Effector memory CD8-positive, alpha-beta T cell (primary cell): ENCODE measurements around the gene IGIP.
"Not testable (repeated sequence)": the region's sequence is repeated elsewhere in the genome, so short reads cannot be mapped to it uniquely, and the experiment has no call there.

Experiments
- ATAC-seq: fragments of 150-1000 bp; cut with Tn5 transposase; replicated peaks from 2 replicates; pipeline ENCODE4 v1.10.0; 2021; ENCODE audit warnings: mild to moderate bottlenecking, moderate library complexity
- DNase-seq, 3 experiments: peaks; one replicate each; pipeline ENCODE4 v3.0.0; 2021
- H3K27ac Mint-ChIP-seq, 2 donors: one replicate each; pipeline ENCODE4 v1.8.0; 2022; ENCODE audit warnings: mild to moderate bottlenecking in 2 of 2, mixed read lengths in 2 of 2, moderate library complexity in 2 of 2
- H3K27me3 Mint-ChIP-seq, 2 donors: one replicate each; pipeline ENCODE4 v1.8.0; 2022; ENCODE audit warnings: mixed read lengths in 2 of 2
- H3K36me3 Mint-ChIP-seq: one replicate; pipeline ENCODE4 v1.8.0; 2022; ENCODE audit warnings: mild to moderate bottlenecking, moderate library complexity, mixed read lengths; ENCODE audit not compliant: insufficient read depth
- H3K4me1 Mint-ChIP-seq, 2 donors: one replicate each; pipeline ENCODE4 v1.8.0; 2022; ENCODE audit warnings: low read depth in 2 of 2, mixed read lengths in 2 of 2
- H3K4me3 Mint-ChIP-seq, 2 donors: one replicate each; pipeline ENCODE4 v1.8.0; 2022; ENCODE audit warnings: mild to moderate bottlenecking in 2 of 2, mixed read lengths in 2 of 2, moderate library complexity in 2 of 2
- H3K9me3 Mint-ChIP-seq, 2 donors: one replicate each; pipeline ENCODE4 v1.8.0; 2022; ENCODE audit warnings: mixed read lengths in 2 of 2

The IGIP gene

DNA sequence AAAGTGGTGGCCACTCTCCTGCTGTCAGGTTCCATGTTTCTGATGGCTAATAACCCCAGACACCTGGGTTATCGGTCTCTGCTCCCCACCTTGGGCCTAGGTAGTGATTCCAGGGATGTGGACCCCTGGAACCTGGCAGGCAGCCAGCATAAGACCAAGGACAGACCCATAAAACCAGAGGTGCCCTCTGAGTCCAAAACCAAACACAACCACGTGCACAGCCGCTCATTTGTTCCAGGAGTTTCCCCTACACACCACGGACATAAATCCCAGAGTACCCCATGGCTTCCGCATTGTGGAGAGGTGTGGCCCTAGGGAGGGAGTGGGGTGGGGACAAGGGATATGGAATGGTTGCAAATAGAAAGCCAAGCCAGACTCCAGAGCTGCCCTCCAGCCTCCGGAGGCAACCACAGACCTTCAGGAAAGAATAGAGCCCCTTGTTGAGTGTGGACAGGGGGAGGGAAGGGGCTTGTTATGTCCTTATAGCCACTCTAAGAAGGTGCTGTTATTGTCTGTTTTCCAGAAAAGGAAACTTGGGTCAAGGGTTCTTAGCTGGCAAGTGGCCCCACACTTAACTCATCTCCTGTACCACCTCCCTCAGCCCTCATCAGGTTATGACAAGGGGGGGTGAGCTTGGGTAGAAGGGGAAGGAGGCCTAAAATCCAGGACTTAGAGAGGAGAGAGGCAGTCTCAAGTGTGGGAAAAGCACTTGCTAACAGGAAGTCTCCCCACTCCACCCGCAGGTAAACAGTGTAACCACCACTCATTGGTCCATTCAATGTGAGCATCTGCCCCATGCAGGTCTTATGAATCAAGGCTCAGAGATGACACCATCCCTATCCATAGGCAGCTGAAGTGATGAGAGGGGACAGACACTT is 25.6 kb downstream of the IGIP start:
- Mint-ChIP-seq H3K36me3 (no peaks in the 10 kb centered on the region), H3K4me3 (no peak overlapping the region), H3K27me3 (peaks cover 0 to 19% of the 10 kb centered on the region in 2 donors), H3K9me3 (no peaks in the 10 kb centered on the region), H3K4me1 (peaks cover 0 to 11% of the 10 kb centered on the region in 2 donors), H3K27ac (no peak overlapping the region)
- no peak for DNase-seq
- no peak for ATAC-seq

DNA sequence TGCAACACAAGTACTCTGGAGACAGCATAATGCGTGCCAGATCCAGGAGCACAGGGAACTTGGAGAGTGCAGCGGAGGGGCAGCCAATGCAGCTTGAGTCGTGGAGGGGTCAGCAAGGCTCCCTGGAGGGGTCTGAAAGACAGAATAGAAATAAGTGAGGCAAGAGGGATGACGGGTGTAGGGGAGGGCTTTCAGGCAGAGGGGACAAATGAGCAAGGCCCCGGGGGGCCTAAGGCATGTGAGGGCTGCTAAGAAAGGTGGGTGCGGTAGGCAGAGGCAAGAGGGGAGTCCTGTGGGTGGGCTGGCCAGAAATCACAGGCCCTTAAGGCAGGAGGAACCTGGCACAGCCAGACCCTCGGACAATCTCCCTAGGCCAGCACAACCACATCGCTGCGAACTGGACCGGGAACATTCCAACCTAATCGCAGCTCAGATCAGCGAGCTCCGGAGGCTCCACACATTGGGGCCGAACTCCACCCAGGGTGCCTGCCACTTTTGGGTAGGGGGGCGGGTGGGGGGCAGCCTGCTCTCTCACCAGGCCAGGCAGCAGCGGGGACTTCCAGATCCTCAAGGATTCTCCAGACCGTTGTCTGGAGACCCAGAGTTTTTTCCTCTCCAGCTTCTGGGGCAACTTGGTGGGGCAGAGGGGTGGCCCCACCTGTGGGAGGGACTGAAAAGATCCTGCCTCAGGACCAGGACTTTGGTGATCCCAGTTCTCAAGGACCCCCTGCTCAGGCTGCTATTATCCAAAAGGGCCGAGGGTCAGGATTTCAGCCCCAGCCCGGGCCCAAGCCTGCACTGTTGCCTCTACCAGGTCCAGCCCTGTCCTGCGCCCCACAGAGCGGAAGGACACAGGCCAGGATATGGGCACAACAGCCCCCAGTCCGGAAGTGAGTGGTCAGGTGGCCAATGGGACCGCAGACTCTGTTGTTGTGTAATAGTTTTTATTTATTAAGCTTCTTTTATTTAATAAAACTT is 26.6 kb downstream of the IGIP start:
- Mint-ChIP-seq H3K9me3 (no peaks in the 10 kb centered on the region), H3K27me3 (peaks cover 0 to 10% of the 10 kb centered on the region in 2 donors), H3K4me1 (peaks cover 4 to 13% of the 10 kb centered on the region in 2 donors), H3K36me3 (no peaks in the 10 kb centered on the region), H3K27ac (no peak overlapping the region), H3K4me3 (no peak overlapping the region)
- ATAC-seq (no peak), DNase-seq (no peak)

DNA sequence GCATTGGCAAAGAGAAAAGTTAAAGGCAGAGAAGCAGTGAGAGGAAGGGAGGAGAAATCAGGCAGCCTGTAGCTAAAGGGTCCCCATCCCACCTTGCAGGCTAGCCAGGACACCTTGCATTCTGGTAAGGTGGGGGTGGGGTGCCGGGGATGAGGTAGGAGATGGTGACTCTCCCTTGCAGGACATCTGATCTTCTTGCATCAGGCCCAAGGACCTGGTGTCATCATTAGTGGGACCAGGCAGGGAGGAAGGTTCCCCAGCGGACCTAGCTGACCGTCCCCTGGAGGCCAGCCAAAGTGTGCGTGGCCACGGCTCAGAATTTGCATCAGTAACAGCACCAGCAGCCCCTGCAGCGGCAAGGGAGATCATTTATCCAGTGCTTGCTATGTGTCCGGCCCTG is 27.5 kb downstream of the IGIP start:
- Mint-ChIP-seq H3K27ac (no peak overlapping the region), H3K4me1 (peaks cover 6 to 8% of the 10 kb centered on the region in 2 donors), H3K4me3 (no peak overlapping the region), H3K36me3 (no peaks in the 10 kb centered on the region), H3K27me3 (peaks cover 0 to under 1% of the 10 kb centered on the region in 2 donors), H3K9me3 (no peaks in the 10 kb centered on the region)
- DNase-seq (no peak), ATAC-seq (no peak)

DNA sequence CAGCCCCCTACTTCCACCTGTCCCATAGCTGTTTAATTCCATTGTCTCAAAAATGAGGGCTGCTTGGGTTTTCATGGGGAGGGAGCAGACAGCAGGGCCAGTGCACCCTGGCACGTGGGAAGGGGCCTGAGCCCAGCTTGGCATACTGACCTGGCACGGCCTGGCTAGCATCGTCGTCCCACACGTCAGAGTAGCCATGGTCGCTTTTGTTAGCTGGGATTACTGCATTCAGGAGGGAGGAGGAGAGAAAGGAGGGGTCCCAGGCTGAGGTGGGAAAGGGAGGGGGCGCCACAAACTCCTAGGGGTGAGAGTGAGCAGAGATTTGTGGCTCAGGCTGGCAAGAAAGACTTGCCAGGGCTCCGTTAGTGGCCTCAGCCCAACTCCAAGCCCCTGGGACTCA is 28.2 kb downstream of the IGIP start:
- peaks cover 6 to 8% of the 10 kb centered on the region in 2 donors for H3K4me1 Mint-ChIP-seq
- H3K27me3 Mint-ChIP-seq = no peaks in the 10 kb centered on the region
- DNase-seq (no peak), ATAC-seq (no peak)
- no peaks in the 10 kb centered on the region for H3K9me3 Mint-ChIP-seq
- no peak overlapping the region for H3K4me3 Mint-ChIP-seq
- no peaks in the 10 kb centered on the region for H3K36me3 Mint-ChIP-seq
- no peak overlapping the region for H3K27ac Mint-ChIP-seq

DNA sequence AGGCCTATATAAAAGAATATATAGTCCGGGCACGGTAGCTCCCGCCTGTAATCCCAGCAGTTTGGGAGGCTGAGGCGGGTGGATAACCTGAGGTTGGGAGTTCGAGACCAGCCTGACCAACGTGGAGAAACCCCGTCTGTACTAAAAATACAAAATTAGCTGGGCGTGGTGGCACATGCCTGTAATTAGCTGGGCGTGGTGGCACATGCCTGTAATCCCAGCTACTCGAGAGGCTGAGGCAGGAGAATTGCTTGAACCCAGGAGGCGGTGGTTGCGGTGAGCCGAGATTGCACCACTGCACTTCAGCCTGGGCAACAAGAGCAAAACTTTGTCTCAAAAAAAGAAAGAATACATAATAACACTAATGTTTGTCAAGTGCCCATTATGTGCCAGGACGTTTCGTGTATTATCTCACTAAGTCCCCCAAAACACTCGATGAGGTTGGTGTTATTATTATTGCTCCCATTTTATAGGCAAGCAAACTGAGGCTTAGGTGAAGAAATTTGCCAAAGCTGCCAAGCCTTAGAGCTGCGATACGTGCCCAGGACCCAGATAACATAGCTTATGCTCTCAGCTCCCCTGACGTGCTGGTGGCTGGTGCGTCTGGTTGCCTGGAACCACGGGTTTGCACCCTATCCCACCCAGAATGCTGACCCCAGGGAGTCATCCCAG is 29.1 kb downstream of the IGIP start:
- H3K27me3 Mint-ChIP-seq, H3K4me3 Mint-ChIP-seq, DNase-seq, H3K9me3 Mint-ChIP-seq, H3K27ac Mint-ChIP-seq, H3K4me1 Mint-ChIP-seq, ATAC-seq, H3K36me3 Mint-ChIP-seq: not testable (repeated sequence)

DNA sequence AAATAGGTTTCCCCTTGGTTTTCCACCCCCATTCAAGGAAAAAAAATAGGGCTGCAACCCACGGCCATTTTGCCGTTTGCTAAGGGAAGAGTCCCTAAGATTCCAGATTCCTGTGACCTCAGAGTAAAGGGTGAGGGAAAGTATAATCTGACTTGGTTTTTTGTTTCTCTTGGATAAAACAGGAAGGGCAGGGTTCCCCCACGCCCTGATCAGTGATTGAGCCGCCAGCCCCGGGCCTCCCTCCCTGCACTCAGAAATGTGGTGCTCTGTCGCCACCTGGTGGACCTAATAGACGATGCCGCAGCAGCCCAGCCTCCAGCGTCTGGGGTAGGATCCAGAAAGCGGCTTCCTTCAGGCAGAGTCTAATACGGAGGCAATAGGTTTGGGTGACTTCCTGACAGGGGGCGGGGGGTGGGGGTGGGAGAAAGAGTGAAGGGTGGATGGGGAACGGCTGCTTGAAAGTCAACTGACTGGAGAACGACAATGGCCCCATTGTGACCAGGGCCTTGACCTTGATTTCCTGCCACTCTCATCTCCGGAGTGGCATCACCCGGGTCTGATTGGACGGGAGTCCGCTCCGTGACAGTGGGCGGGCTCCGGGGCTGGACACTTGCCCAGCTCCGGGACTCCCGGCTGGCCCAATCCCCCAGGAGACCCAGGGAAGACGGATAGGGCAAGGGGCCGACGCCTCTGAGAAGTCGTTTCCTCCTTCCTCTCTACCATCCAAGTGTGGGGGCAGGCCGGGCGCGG is 31.5 kb downstream of the IGIP start:
- H3K27me3 Mint-ChIP-seq = no peaks in the 10 kb centered on the region
- H3K4me3 Mint-ChIP-seq = peak overlapping the region; percentile 31 to 41
- peak; percentile 100 for ATAC-seq
- no peaks in the 10 kb centered on the region for H3K9me3 Mint-ChIP-seq
- peaks cover 5 to 6% of the 10 kb centered on the region in 2 donors for H3K4me1 Mint-ChIP-seq
- no peaks in the 10 kb centered on the region for H3K36me3 Mint-ChIP-seq
- H3K27ac Mint-ChIP-seq = peak overlapping the region in 1 of 2 donors; percentile 12
- peak; percentile 87 to 91 (median 89) for DNase-seq

DNA sequence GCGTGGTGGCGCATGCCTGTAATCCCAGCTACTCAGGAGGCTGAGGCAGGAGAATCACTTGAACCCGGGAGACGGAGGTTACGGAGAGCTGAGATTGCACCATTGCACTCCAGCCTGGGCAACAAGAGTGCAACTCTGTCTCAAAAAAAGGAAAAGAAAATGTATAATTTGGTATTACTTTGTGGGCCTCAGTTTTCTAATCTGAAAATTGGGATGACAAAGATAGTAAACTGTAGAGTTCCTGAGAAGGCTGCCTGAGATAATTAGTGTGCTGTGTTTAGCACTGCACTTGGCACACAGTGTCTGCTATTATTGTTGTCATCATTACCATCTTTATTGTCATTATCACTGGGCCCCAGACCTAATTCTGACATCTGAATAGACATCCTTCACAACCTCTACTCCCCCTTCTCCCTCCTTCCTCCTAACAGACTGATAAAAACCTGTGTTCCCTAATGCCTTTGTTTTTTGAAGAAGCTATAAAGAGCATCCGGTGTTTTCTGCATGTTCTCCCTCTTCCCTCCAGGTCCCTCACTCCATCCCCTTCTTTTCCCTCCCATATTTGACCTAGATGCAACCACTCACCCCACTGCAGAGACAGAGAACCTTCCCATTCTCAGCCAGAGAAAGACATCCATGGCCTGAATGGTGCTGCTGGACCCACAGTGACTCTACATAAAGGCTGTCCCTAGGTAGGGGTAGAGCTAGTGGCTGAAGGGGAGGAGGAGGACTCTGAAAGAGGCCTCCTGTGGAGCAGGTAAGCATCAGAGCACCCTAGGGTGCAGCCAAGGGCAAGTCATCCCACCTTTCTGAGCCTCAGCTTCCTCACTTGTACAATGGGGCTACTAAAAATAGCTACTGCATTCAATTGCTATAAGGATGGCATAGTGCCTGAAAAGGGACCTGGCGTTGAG is 33.5 kb downstream of the IGIP start:
- H3K27ac Mint-ChIP-seq = no peak overlapping the region
- ATAC-seq = no peak
- H3K27me3 Mint-ChIP-seq = no peaks in the 10 kb centered on the region

DNA sequence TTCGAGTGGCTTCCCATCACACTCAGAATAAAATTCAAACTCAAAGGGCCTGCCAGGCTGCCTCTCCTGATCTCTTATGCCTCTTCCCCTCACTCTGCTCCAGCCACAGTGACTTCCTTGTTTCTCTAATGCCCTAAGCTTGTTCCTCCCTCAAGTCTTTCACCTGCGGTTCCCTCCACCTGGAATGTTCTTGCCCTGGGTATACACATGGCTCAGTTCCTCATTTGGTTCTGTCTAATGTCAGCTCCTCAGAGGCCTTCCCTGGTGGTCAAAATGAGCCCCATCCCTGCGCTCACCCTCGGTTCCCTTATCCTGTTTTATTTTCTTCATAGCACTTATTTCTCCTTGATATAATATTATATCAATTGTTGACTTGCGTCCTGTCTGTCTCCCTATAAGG is 36.5 kb downstream of the IGIP start:
- Mint-ChIP-seq H3K4me3 (no peak overlapping the region), H3K27ac (peak overlapping the region in 1 of 2 donors; percentile 21), H3K9me3 (no peaks in the 10 kb centered on the region), H3K36me3 (no peaks in the 10 kb centered on the region), H3K27me3 (no peaks in the 10 kb centered on the region), H3K4me1 (peaks cover 0 to 2% of the 10 kb centered on the region in 2 donors)
- ATAC-seq = no peak
- DNase-seq = no peak

More for the DNA sequence above, 33.5 kb downstream of the IGIP start:
- Mint-ChIP-seq H3K4me1 (peaks cover 5 to 6% of the 10 kb centered on the region in 2 donors), H3K9me3 (no peaks in the 10 kb centered on the region), H3K36me3 (no peaks in the 10 kb centered on the region), H3K4me3 (no peak overlapping the region)
- DNase-seq = no peak

DNA sequence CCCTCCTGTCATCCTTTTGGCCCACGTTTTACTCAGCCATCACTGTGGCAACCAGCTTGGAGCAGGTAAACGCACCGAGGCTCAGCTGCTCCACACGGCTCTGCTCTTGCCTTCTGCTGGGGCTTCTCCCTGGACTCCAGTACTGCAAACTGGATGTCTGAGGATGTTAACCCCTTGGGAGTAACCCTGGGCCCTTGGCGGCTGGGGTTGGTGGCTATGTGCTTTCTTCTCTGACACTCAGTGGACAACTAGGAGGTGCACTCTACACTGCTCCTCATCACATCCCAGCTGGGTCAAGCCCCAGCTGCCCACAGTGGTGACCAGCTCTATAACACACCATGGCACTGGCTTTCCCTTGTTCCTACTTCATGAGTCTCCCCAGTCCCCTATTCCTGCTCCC is 37.0 kb downstream of the IGIP start:
- no peaks in the 10 kb centered on the region for H3K9me3 Mint-ChIP-seq
- no peaks in the 10 kb centered on the region for H3K36me3 Mint-ChIP-seq
- no peaks in the 10 kb centered on the region for H3K27me3 Mint-ChIP-seq
- ATAC-seq (no peak), DNase-seq (no peak)
- H3K27ac Mint-ChIP-seq = no peak overlapping the region
- no peak overlapping the region for H3K4me3 Mint-ChIP-seq
- H3K4me1 Mint-ChIP-seq = no peaks in the 10 kb centered on the region

DNA sequence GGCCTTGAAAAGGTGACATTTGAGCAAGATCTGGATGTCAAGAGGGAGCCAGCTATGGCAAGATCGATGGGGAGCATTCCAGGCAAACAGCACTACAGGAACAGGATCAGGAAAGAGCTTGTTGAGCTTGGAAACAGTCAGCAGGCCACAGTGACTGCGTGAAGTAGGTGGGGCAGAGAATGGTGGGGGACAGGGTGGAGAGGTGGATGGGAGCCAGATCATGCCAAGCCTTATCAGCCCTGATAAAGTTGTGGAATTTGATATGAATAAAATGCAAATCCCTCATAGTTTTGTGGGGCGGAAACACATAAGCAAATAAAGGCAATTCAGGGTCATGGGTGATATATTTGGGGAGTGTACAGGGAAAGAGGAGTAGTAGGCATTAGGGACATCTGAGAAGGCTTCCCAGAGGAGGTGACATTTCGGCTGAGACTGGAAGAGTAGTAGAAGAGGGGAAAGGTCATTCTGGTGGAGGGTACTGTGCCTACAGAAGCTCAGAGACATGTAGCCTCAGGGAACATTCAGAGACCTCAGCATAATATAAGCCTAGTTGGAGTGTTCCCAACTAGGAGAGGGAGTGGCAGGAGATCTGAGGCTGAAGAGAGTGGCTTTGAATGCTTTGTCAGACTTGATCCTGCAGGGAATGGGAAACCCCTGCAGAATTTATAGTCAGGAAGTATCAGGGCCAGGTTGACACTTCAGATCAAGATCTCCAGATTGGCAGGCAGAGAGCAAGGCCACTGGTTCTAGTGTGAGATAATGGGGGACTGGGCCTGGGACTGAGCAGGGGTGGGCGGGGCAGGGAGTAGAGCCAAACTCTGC is 39.6 kb downstream of the IGIP start:
- H3K4me3 Mint-ChIP-seq = no peak overlapping the region
- ATAC-seq (no peak), DNase-seq (no peak)
- H3K27ac Mint-ChIP-seq = peak overlapping the region in 1 of 2 donors; percentile 20
- H3K4me1 Mint-ChIP-seq = no peaks in the 10 kb centered on the region
- H3K9me3 Mint-ChIP-seq = no peaks in the 10 kb centered on the region
- H3K36me3 Mint-ChIP-seq = no peaks in the 10 kb centered on the region
- no peaks in the 10 kb centered on the region for H3K27me3 Mint-ChIP-seq

DNA sequence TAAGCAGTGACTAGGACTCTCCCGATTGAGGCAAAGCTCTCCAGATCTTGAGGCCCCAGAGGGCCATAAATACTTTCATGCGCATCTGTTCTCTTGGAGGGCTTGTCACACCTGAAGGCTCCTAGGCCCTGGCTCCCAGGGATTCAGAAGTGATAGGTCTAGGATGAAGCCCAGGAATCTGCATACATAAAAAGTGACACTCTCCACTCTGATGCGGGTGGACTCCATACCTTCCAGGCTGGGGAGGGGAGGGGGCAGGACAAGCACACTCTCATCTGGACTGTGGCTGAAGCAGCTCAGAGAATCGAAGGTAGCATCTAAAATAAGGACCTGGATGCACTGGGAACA is 40.2 kb downstream of the IGIP start:
- DNase-seq = no peak
- no peaks in the 10 kb centered on the region for H3K36me3 Mint-ChIP-seq
- H3K27ac Mint-ChIP-seq = no peak overlapping the region
- H3K27me3 Mint-ChIP-seq = no peaks in the 10 kb centered on the region
- ATAC-seq = no peak
- no peaks in the 10 kb centered on the region for H3K4me1 Mint-ChIP-seq
- H3K9me3 Mint-ChIP-seq = no peaks in the 10 kb centered on the region
- H3K4me3 Mint-ChIP-seq = no peak overlapping the region
